HG02973 (cell line): ENCODE measurements around the gene LGR4.

Experiments
- ATAC-seq: cut with Tn5 transposase; IDR thresholded peaks from one replicate; pipeline ENCODE4 v1.9.1; 2021; ENCODE audit warnings: moderate library complexity; ENCODE audit not compliant: unreplicated experiment

The LGR4 gene

DNA sequence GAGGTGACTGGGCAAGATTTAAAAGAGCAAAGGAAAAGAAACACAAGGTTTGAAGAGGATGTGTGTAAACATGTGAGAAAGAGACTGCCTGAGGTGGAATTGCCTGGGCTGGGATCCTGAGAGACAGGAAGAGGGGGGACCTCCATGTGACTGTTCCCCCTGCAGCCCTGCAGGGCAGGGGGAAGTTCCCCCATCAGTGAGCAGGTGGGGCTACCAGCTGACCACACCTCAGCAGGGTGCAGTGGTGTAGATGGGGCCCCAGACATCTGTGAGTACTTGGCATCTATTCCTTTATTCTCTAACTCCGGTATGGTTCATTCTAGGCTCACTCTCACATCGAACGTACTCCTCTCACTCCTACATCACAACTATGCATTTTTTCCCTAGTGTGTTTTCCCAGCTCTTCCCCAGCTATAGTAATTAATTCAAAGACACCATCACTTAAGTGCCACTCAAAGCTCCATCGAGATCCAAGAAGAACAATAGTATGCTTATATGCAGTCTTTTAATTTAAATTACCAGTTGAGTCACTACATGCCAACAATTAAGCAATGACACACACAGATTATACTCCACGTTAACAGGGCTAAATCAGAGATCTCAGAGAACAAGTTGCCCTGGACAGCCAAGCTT lies 42.7 kb downstream of the LGR4 start:
- ATAC-seq: no peak

DNA sequence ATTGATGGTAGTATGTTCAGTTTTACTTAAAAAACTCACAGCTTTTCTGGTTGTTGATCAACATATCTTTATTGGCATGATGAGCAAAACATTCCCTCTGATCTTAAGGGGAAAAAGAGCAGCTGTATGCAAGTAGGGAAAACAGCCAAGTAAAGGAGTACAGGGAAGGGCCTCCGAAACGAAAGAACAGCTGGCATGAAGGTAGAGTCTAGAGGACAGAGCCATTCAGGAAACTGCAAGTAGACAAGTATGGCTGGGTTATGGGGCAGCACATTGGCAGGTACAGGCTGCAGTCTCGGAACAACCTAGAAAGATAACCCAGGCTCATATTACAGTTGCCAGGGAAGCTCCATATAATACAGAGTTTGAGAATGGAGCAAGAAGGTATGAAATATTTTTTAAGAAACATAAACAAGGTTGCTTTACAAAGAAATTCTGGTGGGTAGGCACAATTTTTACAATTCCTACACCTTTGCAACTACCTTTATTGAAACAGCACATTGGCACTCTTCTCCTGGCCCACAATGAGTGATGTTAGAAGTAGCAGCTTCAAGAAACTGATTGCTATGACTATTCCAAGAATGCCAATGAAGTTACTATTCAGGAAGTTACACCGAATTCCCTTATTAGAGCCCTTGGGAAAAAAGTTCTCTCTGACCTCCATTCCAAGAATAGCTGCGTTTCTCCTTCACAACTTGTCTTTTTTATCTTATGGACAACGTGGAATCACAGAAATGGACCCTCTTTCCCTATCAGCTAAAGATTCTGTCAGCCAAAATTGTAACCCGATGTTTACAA lies 45.2 kb downstream of the LGR4 start:
- ATAC-seq: no peak

DNA sequence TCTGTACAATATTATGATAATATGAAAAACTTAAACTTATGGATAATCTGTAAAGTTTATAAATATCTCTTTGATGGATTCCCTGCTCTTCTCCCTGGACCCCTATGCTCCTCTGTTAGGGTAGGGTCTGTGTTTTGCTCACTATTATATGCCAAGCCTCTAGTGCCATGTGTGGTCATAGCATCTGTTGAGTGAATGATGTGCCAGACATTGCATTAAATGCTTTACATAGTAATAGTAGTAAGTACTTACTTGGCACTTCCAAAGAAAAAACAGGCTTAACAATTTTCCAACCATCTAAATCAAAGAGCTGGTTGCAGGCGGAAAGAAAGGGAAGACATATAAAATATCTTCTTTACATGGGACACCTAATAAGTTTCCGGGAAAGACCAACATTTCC lies 46.8 kb downstream of the LGR4 start:
- no peak for ATAC-seq

DNA sequence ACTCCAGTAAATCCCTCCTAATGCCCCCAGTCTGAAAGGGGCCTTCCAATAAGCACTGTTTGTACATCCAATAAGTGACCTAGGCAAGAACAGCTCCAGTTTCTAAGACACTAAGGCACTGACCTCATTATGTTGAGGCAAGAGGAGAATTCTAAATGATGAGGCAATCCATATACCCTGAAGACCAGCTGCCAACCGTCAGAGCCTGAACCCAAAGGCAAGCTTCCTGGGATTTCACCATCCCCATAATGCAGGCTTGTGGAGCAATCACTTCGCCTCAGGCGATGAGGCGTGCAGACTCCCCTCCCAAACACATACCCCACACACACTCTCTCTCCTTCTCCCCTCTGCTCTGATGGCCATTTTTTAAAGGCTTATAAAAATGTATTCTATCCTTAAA lies 49.5 kb downstream of the LGR4 start:
- no peak for ATAC-seq

DNA sequence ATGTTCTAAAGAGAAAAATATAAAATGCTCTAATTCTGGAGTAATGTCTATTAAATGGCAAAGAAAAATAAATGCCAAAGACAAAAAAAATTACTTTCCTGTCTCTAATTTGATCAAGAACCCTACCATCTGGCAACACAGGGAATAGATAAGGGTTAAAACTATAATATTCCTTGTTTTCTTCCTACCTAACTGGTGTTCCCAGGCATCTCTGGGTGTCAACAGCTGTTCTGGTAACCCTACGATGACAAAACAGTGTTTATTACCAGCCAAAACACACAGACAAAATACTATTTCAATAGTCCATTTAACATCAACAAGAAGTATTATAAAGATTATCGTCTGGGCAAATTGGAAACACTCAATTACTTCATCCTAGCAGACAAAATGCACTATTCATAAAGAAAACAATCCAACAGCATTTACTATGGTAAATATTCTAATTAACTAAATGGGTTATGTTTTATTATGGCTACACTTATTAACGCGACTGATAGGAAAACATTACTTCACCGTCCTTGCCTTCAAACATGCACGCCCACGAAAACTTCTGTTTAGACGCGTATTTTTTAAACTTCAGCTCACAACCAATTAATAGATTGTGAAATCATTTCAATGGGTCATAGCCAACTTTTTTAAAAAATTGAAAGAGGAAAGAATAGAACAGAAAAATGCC lies 50.6 kb downstream of the LGR4 start:
- ATAC-seq: no peak

DNA sequence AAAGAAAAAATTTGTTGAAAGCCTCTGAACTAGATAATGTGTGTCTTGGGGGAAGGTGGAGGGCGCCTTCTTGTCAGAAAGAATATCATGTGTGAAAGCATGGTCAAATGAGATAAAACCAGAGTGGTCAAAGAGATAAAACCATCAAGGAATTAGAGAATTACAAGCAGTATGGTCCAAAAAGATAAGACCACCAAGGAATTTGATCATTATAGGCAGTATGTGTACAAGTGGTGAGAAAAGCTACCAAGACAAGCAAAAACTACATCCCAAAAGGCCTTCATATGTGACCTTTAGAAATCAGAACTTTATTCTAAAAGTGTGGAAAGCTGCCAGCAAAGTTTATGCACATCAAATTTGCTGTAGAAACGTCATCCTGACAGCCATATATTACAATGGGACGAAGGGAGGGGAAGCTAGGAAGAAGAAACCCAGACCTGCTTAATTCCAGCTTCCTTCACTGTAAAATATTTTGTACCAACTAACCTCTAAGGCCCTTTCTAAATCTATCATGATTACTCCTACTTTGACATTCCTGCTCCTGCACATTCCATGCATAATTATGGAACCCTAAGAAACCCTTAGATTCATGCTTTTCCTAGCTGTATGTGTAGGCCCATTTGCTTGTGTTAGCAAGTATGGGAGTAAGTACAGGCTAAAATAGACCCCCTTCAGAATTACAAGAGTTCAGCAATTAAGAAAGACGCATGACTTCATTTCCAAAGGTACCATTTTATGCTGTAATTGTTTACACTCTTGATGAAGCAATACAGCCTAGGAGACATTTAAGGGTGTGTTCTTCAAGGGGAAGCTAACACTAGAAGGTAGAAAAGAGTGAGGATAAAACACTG lies 51.6 kb downstream of the LGR4 start:
- ATAC-seq: no peak

DNA sequence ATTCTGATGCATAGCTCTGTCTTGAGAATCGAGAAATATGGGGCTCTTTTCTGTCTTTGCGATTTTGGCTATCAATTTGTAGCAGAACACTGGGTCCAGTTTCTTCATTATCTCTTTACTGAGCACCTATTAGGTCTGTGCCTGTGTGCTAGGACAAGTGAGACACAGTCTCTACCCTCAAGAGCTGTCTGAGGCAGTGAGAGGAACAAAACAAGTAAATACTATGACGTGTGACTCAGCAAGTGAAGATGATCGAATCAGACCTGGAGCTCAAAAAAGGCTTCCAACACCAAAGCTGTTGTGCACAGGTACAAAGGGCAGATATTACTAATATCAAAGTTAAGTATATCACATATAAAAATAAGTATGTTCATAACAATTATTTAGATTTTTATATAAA lies 52.4 kb downstream of the LGR4 start:
- no peak for ATAC-seq

DNA sequence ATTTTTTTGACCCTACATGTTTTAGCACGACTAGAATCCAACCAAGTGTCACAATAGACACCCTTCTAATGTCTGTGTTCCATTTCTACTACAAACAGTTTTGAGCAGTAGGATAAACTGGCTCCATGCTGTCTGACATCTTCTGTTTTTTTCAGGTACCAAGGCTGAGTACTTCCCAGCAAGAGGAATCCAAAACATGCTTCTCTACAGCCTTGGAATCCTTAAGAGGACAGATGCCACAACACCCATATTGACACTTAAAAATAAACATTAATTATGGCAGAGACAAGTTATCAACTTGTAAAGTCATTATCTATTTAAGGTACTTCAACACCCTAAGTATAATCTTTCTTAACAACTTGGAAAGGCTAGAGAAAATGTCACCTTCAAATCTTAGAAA lies 54.2 kb downstream of the LGR4 start:
- no peak for ATAC-seq

DNA sequence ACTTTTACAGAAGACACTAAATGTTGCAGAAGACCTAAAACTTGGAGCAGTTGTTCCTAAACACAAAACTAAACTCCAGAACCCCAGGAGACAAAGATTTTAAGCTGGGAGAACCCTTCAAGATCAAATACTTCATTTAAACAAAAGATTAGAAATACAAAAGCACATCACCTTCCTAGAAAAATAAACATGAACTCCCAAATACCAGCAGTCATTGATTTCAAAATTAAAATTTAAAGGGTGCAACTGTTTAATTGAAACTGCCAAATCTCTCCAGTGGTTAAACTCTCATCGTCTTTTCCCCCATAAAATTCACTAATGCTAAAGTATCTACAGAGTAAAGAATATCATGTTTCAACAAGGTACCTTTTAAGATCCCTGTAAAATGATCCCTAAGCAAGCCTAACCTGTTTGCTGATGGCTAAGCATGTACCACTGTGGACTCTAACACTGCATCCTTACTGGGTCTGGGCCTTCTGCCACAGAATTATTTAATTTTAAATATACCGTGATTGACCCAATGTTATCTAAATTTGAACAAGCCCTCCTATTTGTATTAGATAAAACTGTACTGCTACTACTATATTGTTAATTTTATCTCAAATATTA lies 55.9 kb downstream of the LGR4 start:
- no peak for ATAC-seq

DNA sequence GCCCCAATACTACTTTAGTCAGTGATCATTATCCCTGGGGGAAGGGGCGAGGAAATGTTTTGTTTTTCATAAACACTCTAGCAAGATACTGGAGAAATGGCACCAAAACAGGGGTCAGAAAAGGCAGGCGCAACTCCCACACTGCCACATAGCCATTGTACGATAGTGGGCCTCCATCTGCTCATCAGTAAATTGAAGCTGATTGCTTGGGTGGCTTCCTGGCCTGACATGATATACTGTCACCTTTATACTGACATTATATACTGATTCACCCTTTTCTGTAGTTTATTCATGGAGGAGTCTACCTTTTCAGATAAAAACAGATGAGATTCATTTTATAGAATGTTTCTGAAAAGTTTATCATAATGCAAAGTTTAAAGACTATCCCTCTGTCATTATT lies 57.9 kb downstream of the LGR4 start:
- ATAC-seq: no peak

DNA sequence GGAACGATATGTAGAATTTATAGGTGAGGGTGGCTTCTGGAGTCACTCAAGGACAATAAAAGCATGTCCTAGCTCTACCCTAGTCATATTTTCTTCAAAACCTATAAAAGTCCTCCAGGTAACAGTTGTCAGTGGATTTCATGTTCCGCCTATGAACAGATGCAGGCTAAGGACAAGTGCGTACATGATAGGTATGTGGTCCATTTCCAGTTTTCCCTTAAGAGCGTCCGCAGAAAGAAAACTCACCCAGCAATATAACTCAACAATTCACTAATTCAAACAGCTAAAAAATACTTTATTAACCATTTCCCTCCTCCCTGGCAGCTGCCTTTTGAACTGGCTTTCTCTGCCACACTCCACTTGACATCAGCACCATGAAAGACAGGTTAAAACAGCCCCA lies 59.4 kb downstream of the LGR4 start:
- ATAC-seq: no peak

DNA sequence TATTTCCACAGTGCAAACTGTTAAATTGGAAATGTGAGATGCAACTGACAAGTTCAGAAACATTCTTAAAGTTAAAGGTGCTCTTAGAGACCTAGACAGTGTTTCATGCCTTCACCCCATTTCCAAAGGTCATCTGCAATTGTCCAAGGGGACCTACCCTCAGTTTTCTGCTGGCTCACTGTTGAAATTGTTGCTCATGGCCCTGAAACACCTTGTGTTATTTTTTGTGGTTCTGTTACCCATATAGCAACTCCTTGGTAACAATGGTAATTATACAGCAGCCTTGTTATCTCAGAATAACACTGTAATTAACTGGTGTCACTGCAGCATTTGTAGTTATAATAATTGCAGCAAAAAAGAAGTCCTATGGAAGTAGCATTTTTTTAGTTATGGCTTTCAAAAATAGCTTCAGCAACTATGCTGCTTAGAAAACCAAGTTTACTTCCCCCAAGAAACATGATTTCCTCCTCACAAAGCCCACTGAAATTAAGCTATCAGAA lies 60.3 kb downstream of the LGR4 start:
- ATAC-seq: no peak

DNA sequence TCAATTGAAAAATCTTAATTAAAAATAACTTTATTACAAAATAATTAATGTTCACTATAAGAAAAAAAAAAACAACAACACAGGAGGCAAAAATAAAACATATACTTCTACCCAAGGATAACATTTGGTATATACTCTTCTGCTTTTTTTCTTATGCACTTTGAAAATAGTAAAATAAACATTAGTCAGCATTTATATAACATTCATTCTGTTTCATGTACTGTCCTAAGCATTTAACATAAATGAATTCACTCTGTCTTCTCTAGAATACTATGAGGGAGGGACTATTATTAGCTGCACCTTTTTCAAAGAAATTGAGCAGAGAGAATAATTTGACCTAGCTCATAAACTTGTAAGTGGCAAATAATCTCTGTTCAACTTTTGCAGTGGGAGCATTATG lies 61.3 kb downstream of the LGR4 start:
- no peak for ATAC-seq

DNA sequence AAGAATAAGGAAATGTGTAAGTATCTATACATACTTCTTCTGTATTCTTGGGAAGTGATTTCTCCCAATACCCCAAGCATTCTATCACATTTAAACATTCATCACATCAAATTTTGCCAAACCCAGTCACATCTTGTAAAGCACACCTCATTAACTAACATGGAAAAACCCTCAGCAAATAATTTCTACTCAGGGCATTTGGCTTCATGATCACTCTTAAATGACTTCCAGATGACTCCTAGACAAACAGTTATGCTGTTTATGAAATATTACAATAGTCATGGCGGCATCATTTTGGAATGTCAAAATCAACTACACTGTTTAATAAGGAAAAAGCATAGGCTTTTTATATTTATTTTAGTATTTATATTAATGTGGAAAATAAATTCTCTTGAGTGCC lies 62.3 kb downstream of the LGR4 start:
- no peak for ATAC-seq

DNA sequence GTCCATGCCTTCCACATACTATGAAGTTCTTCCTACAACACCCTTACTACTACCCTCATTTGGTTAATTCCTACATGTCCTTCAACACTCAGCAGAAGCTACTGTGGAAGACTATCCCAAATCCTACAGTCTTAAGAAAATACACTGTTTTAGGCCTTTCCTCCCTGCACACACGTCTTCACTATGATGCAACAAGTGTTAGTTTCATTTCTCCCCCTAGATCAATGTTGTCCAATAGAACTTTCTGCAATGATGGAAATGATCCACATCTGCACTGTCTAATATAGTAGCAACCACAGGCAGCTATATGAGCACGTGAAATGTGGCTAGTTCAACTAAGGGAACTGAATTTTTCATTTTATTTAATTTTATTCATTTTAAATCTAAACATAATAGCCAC lies 62.8 kb downstream of the LGR4 start:
- no peak for ATAC-seq

DNA sequence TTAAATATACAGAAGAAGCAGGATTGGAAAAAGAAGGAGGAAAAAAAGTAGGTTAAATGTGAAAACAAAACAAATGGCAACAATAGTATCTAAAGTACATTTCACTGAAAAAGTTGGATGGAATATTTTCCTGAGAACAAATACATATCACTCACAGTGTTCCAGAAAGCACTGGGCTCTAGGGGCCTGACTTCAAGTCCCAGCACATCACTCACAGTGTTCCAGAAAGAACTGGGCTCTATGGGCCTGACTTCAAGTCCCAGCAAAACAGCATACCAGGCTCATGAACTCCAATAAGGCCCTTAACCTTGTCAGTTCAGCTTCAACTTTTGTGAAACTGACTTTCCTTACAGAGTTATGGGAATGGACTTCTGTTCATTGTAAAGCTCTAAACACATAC lies 63.5 kb downstream of the LGR4 start:
- ATAC-seq: no peak

DNA sequence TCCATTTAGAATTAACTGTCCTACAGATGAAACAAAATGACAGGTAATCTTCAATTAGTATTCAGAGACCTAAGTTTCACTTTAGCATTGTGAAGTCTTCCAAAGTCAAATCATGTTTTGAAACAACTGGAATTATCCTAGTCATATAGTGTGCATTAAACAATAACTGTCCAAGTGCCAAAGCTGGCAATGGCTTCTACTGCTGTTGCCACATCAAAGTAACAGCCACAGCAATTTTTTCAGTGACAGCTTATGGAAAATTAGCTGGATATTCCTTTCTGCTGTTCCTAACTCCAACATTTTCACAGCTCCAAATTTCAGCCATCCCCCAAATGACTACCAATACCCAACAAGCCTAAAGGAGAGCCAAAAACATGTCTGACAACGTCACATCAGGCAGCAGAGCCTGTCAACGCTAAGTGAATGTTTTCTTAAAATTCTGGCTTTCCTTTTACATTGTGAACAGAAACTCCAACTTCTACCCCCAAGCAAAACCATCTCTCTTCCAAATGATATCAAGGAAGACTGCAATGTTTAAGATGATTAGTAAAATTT lies 64.3 kb downstream of the LGR4 start:
- no peak for ATAC-seq

DNA sequence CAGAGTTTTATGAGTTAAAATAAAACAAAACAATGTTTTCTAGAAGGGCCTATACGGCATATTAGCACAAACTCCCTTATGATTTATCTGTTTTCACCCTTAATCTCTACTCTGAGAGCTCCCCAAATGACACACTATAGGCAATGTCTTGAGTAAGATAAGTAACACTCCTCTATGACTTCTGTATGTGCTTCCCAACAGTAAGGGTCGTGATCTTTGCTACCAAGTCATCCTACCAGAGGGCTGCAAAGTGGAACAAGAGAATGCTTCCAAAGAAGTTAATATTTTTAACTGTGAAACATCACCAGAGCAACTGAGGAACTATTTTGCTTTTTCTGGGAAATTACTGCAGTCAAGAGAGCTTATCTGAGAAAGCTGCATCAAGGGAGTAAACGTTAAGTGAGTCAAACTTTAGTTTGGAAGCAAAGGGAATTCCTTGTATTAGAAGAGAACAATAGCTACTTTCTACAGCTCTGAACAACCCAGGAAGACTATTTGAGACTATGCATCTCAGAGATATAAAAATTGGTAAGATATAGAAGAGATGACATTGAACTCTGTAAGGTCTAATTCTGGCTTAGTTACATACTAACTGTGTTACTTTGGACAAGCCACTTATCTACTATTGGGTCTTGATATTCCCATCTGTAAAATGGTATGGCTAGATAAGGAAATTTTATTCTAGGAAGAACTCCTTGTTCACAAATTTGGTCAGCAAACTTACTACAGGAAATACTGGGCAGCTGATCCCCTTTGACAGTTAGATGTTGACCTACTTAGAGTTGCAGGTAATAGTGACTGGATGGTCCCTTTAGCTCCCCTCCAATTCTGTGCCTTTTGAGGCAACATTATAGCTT lies 65.9 kb downstream of the LGR4 start:
- no peak for ATAC-seq

DNA sequence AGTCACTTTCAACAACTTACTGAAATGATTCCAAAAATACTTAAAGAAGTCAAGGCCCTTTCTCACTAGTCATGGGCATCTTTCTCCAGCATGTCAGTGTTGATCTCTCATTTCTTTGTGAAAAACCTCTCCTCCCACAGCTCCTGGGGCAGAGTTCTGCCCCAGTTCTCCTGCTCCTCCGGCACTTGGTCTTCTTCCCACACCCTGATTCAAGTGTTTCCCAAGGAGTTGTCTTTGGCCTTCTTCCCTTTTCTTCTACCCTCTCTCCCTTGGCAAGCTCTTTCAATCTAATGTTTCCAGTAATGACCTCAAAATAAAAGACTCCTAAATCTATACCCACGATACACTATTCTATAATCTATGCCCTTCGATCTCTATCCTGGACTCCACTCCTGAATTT lies 67.5 kb downstream of the LGR4 start:
- ATAC-seq: no peak

DNA sequence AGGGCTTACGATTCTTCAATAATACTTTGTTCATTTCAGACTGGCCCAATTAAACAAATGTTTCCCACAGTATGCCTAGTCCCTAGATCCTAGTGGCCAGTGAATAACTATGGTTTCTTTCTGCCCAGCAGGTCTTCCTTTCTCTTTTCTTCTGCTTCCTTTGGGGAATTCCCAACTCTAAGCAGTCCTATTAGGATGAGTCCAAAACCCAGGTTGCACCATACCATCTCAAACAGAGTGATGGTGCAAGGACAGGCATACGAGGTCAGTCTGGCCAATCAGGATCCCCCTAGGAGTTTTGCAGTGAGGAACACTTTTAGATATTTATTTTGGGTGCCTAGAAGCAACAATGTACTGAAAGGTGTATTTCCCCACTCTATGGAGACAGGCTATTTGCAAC lies 68.2 kb downstream of the LGR4 start:
- no peak for ATAC-seq
